Left cardiac atrium (tissue), 4 donors: ENCODE results near the gene EVL. TPM values are rescaled to one million over a fixed set of nuclear protein-coding genes. Genes with fewer than 3 reads are reported as not detected.
"Not testable (repeated sequence)": the region's sequence is repeated elsewhere in the genome, so short reads cannot be mapped to it uniquely, and the experiment has no call there.

Source experiments
- ATAC-seq, 2 donors: fragments of 200-7000 bp; cut with Tn5 transposase; one replicate each; pipeline ENCODE4 v1.9.1; 2020; ENCODE audit warnings: mild to moderate bottlenecking in 2 of 2, moderate library complexity in 2 of 2
- DNase-seq: peaks from one replicate; pipeline ENCODE4 v3.0.0-alpha.2; 2020
- intact Hi-C, 2 donors: fragments of 100-400 bp; cut with DNase I; formaldehyde crosslinking; loops; one replicate each; pipeline versions ENCODE4 v1.14.1 to v1.15.1; 2022 to 2023
- long read RNA-seq: library from polyadenylated mRNA; unstranded; transcript quantifications from one replicate; pipeline ENCODE4 v2.0.0, GENCODE V29; 2021
- total RNA-seq, 2 donors: library from RNA; stranded (reverse); fragmentation: NEBNext Ultra II Directional; extraction: Animal tissue kit (Norgen Biotek cat#: 25700); gene quantifications; one replicate each; pipeline ENCODE4 v1.2.1, GENCODE V29; 2021
- donor health status: DM: no; HTN: yes; CAD: no.
- donor health status: DM: no; HTN: yes; CAD: no; lungs with severe emphysema.
- donor health status: DM: yes; HTN: yes; CAD: no.
- donor health status: Dilated cardiomyopathy.

EVL gene
- 10 to 100 TPM; 48.3 to 58.8 TPM for total RNA-seq
- long read RNA-seq, partial matches to known transcripts = 0 of 1 reads
- long read RNA-seq, other reads (novel, unspliced or antisense) = 0 of 1 reads

- intact Hi-C loops = no loop called here
- ATAC-seq (peak; percentile 47 to 58), DNase-seq (peak; percentile 39)
These were observed at the start of gene EVL for GRCh38 chr14:100065111-100065871. Gene EVL, plus strand, starts transcription at chr14:100065422. Its CDS starts 79 bp downstream, at chr14:100065501.

- DNase-seq = no peak
- no peak for ATAC-seq
- intact Hi-C loops = no loop called here
These were observed 47.7 kb upstream of the EVL start for GRCh38 chr14:100017553-100017952.

GRCh38 chr14:100018054-100018453 is 47.2 kb upstream of the EVL start:
- intact Hi-C loops = no loop called here
- ATAC-seq = no peak
- DNase-seq = no peak

- intact Hi-C loops = no loop called here
- DNase-seq = no peak
- no peak for ATAC-seq
These were observed 46.7 kb upstream of the EVL start for GRCh38 chr14:100018482-100018881.

- intact Hi-C loops = no loop called here
- no peak for DNase-seq
- peak; percentile 46 to 63 for ATAC-seq
These were observed 46.0 kb upstream of the EVL start for GRCh38 chr14:100019156-100019744.

- intact Hi-C loops = no loop called here
- ATAC-seq = no peak
- DNase-seq = no peak
These were observed 44.6 kb upstream of the EVL start for GRCh38 chr14:100020629-100021028.

- peak; percentile 77 to 87 for ATAC-seq
- intact Hi-C loops = no loop called here
These were observed 42.3 kb upstream of the EVL start for GRCh38 chr14:100022772-100023451.

GRCh38 chr14:100025111-100025510 is 40.1 kb upstream of the EVL start:
- no peak for DNase-seq
- intact Hi-C loops = loop anchor here in 1 of 2 donors (5.0 kb wide), 1 partner anchor 43 kb away; no protein-coding TSS in a partner anchor
- ATAC-seq = peak in 1 of 2 donors; percentile 31

More at GRCh38 chr14:100022772-100023451, 42.3 kb upstream of the EVL start:
- peak; percentile 28 for DNase-seq

GRCh38 chr14:100027771-100028490 is 37.3 kb upstream of the EVL start:
- intact Hi-C loops = loop anchor here in 1 of 2 donors (5.0 kb wide), 1 partner anchor 46 kb away; no protein-coding TSS in a partner anchor
- DNase-seq (no peak), ATAC-seq (no peak)

GRCh38 chr14:100028990-100029677 is 36.1 kb upstream of the EVL start:
- ATAC-seq = no peak
- DNase-seq = no peak
- intact Hi-C loops = loop anchor here in 1 of 2 donors (5.0 kb wide), 1 partner anchor 47 kb away; no protein-coding TSS in a partner anchor

- intact Hi-C loops, DNase-seq, ATAC-seq: not testable (repeated sequence)
These were observed 35.2 kb upstream of the EVL start for GRCh38 chr14:100030006-100030405.

GRCh38 chr14:100030452-100031153 is 34.6 kb upstream of the EVL start:
- intact Hi-C loops = no loop called here
- DNase-seq = no peak
- ATAC-seq = peak; percentile 50 to 73

GRCh38 chr14:100031506-100032281 is 33.5 kb upstream of the EVL start:
- DNase-seq (peak; percentile 40), ATAC-seq (peak; percentile 92 to 95)
- intact Hi-C loops = no loop called here

GRCh38 chr14:100032738-100033137 is 32.5 kb upstream of the EVL start:
- ATAC-seq (no peak), DNase-seq (no peak)
- intact Hi-C loops = no loop called here

- no peak for ATAC-seq
- DNase-seq = no peak
- intact Hi-C loops = no loop called here
These were observed 31.7 kb upstream of the EVL start for GRCh38 chr14:100033347-100034075.

- ATAC-seq (no peak), DNase-seq (no peak)
- intact Hi-C loops = no loop called here
These were observed 30.8 kb upstream of the EVL start for GRCh38 chr14:100034468-100034867.
